GM19099 (cell line): ENCODE measurements around the gene NAA40.

ENCODE experiments used
- POLR2A ChIP-seq: IDR thresholded peaks from 3 replicates; pipeline ENCODE4 v1.6.1; 2011; ENCODE audit warnings: low read depth; ENCODE audit not compliant: insufficient read length; ENCODE audit errors: extremely low read depth

NAA40 gene

GRCh38 chr11:63942803-63943202, 4.0 kb downstream of the NAA40 start:
- no peak for TF ChIP-seq POLR2A

- no peak for TF ChIP-seq POLR2A
Measured at GRCh38 chr11:63944987-63945386, 6.2 kb downstream of the NAA40 start.

- no peak for TF ChIP-seq POLR2A
Measured at GRCh38 chr11:63945477-63946163, 6.8 kb downstream of the NAA40 start.

- TF ChIP-seq POLR2A = no peak
Measured at GRCh38 chr11:63951779-63952536, 13.2 kb downstream of the NAA40 start.

GRCh38 chr11:63952570-63952969, 13.8 kb downstream of the NAA40 start:
- TF ChIP-seq POLR2A = no peak

GRCh38 chr11:63958008-63958407, 19.2 kb downstream of the NAA40 start:
- TF ChIP-seq POLR2A = no peak

- TF ChIP-seq POLR2A = no peak
Measured at GRCh38 chr11:63961608-63962412, 23.0 kb downstream of the NAA40 start.

GRCh38 chr11:63966444-63966843, 27.6 kb downstream of the NAA40 start:
- TF ChIP-seq POLR2A = no peak

- no peak for TF ChIP-seq POLR2A
Measured at GRCh38 chr11:63969461-63969860, 30.7 kb downstream of the NAA40 start.

GRCh38 chr11:63970902-63971301, 32.1 kb downstream of the NAA40 start:
- TF ChIP-seq POLR2A = no peak

- peak; percentile 90 for TF ChIP-seq POLR2A
Measured at GRCh38 chr11:63974259-63975143, 35.7 kb downstream of the NAA40 start, which contains the start of gene COX8A. TSS of gene COX8A (plus strand) at chr11:63974620. CDS start at chr11:63974681, 61 bp downstream.

GRCh38 chr11:63978551-63979239, 39.9 kb downstream of the NAA40 start:
- TF ChIP-seq POLR2A = no peak

- no peak for TF ChIP-seq POLR2A
Measured at GRCh38 chr11:63979426-63979825, 40.6 kb downstream of the NAA40 start.

- no peak for TF ChIP-seq POLR2A
Measured at GRCh38 chr11:63985812-63986155, 47.0 kb downstream of the NAA40 start.

GRCh38 chr11:63986156-63986931, 47.5 kb downstream of the NAA40 start, which contains the start of gene OTUB1:
TSS of gene OTUB1 (plus strand) at chr11:63986438. CDS start at chr11:63986457, 19 bp downstream.
- peak; percentile 88 for TF ChIP-seq POLR2A
